ENCODE measurements around the gene PIK3CB.
"Not testable (repeated sequence)": the region's sequence is repeated elsewhere in the genome, so short reads cannot be mapped to it uniquely, and the experiment has no call there.

PIK3CB gene

GRCh38 chr3:138800248-138800647 lies 34.5 kb downstream of the PIK3CB start:
- H3K4me2 ChIP-seq (ENCODE audit: low read length) = no peak overlapping the region
- H3K36me3 ChIP-seq (ENCODE audit: insufficient read depth, low read length) = no peaks in the 10 kb centered on the region
- H3K27me3 ChIP-seq (ENCODE audit: control insufficient read depth, insufficient read depth, low read length) = no peaks in the 10 kb centered on the region
- peaks cover 3% of the 10 kb centered on the region for H3K4me1 ChIP-seq (ENCODE audit: control insufficient read depth, insufficient read depth, low read length)
- H3K9me3 ChIP-seq (replicated peaks; ENCODE audit: low read length) = no peaks in the 10 kb centered on the region
- H3K4me3 ChIP-seq (ENCODE audit: low read length) = no peak overlapping the region
- H3K9ac ChIP-seq (ENCODE audit: low read depth, low read length) = no peak overlapping the region

GRCh38 chr3:138799822-138800221 lies 34.9 kb downstream of the PIK3CB start:
- Histone ChIP-seq H3K4me3 (ENCODE audit: low read length) (no peak overlapping the region), H3K9ac (ENCODE audit: low read depth, low read length) (no peak overlapping the region), H3K36me3 (ENCODE audit: insufficient read depth, low read length) (no peaks in the 10 kb centered on the region), H3K4me2 (ENCODE audit: low read length) (no peak overlapping the region), H3K9me3 (replicated peaks; ENCODE audit: low read length) (no peaks in the 10 kb centered on the region), H3K27me3 (ENCODE audit: control insufficient read depth, insufficient read depth, low read length) (no peaks in the 10 kb centered on the region), H3K4me1 (ENCODE audit: control insufficient read depth, insufficient read depth, low read length) (peaks cover 3% of the 10 kb centered on the region)

DNA sequence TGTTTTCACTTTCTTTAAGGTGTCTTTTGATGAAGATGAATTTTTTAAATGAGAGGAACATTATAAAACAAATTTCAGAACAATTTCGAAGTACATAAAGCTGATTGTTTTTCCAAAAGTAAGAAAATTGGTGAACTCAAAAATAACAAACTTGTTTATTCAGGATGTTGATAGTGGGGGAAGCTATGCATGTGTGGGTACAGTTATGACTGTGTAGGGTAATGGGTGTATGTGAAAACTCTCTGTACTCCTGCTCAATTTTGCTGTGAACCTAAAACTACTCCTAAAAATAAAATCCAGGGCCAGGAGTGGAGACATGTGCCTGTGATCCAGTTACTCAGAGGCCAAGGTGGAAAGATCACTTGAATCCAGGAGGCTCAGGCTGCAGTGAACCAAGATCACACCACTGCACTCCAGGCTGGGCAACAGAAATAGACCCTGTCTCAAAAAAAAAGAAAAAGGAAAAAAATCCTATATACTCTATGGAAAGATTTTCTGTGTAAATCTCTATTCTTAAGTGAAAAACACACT lies 37.2 kb downstream of the PIK3CB start:
- no peak overlapping the region for H3K9ac ChIP-seq (ENCODE audit: low read depth, low read length)
- H3K9me3 ChIP-seq (replicated peaks; ENCODE audit: low read length) = no peaks in the 10 kb centered on the region
- no peak overlapping the region for H3K4me3 ChIP-seq (ENCODE audit: low read length)
- no peaks in the 10 kb centered on the region for H3K36me3 ChIP-seq (ENCODE audit: insufficient read depth, low read length)
- H3K27me3 ChIP-seq (ENCODE audit: control insufficient read depth, insufficient read depth, low read length) = no peaks in the 10 kb centered on the region
- peaks cover 3% of the 10 kb centered on the region for H3K4me1 ChIP-seq (ENCODE audit: control insufficient read depth, insufficient read depth, low read length)
- H3K4me2 ChIP-seq (ENCODE audit: low read length) = no peak overlapping the region

- H3K4me3 ChIP-seq (ENCODE audit: low read length) = no peak overlapping the region
- no peaks in the 10 kb centered on the region for H3K9me3 ChIP-seq (replicated peaks; ENCODE audit: low read length)
- H3K9ac ChIP-seq (ENCODE audit: low read depth, low read length) = no peak overlapping the region
- no peaks in the 10 kb centered on the region for H3K36me3 ChIP-seq (ENCODE audit: insufficient read depth, low read length)
- peaks cover 3% of the 10 kb centered on the region for H3K4me1 ChIP-seq (ENCODE audit: control insufficient read depth, insufficient read depth, low read length)
- H3K4me2 ChIP-seq (ENCODE audit: low read length) = no peak overlapping the region
- no peaks in the 10 kb centered on the region for H3K27me3 ChIP-seq (ENCODE audit: control insufficient read depth, insufficient read depth, low read length)
Observed at GRCh38 chr3:138796761-138797160, 38.0 kb downstream of the PIK3CB start.

DNA sequence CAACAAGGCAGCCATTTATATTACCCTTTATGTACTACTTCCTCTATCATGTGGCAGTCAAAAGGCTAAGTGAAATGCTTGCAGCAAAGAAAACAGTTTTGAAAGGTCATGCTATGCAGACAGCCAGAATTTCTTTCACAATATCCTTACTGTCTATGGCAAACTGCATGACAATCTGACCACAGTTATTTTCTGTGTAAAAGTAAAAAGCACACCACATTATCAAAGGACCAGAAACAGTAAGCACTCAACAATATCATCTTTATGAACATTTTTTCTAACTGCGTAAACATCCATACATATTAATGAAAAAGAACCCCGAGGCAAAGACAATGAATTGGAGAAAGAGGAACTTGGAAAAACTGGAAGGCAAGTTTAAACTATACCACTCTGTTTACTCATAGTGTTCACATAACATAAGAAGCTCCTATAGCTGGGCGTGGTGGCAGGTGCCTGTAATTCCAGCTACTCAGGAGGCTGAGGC lies 47.9 kb downstream of the PIK3CB start:
- H3K9me3 ChIP-seq (replicated peaks; ENCODE audit: low read length) = no peaks in the 10 kb centered on the region
- no peak overlapping the region for H3K9ac ChIP-seq (ENCODE audit: low read depth, low read length)
- H3K4me3 ChIP-seq (ENCODE audit: low read length) = no peak overlapping the region
- H3K36me3 ChIP-seq (ENCODE audit: insufficient read depth, low read length) = no peaks in the 10 kb centered on the region
- no peak overlapping the region for H3K4me2 ChIP-seq (ENCODE audit: low read length)
- no peaks in the 10 kb centered on the region for H3K27me3 ChIP-seq (ENCODE audit: control insufficient read depth, insufficient read depth, low read length)
- peaks cover 6% of the 10 kb centered on the region for H3K4me1 ChIP-seq (ENCODE audit: control insufficient read depth, insufficient read depth, low read length)

DNA sequence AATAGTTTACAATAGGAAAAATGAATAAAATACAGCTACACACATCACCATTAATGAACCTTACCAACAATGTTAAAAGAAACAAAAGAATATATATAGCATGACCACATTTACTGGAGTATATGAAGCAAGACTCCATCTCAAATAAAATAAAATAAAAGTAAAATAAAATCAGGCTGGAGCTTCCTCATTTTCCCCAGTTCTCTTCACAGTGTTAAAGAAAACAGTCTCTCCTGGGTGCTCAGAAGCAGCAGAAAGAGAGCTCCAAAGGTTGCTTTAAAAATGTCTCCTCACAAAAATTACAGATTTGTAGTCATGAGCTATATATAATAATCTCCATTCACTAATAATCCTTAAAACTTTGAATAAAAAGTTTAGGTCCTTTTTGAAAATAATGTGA lies 48.8 kb downstream of the PIK3CB start:
- Histone ChIP-seq H3K9ac (ENCODE audit: low read depth, low read length) (no peak overlapping the region), H3K4me3 (ENCODE audit: low read length) (no peak overlapping the region), H3K9me3 (replicated peaks; ENCODE audit: low read length) (no peaks in the 10 kb centered on the region), H3K36me3 (ENCODE audit: insufficient read depth, low read length) (no peaks in the 10 kb centered on the region), H3K4me1 (ENCODE audit: control insufficient read depth, insufficient read depth, low read length) (peaks cover 6% of the 10 kb centered on the region), H3K4me2 (ENCODE audit: low read length) (no peak overlapping the region), H3K27me3 (ENCODE audit: control insufficient read depth, insufficient read depth, low read length) (no peaks in the 10 kb centered on the region)

- not testable (repeated sequence) for H3K9ac ChIP-seq (ENCODE audit: low read depth, low read length); H3K36me3 ChIP-seq (ENCODE audit: insufficient read depth, low read length); H3K4me3 ChIP-seq (ENCODE audit: low read length); H3K4me1 ChIP-seq (ENCODE audit: control insufficient read depth, insufficient read depth, low read length); H3K4me2 ChIP-seq (ENCODE audit: low read length); H3K9me3 ChIP-seq (replicated peaks; ENCODE audit: low read length); H3K27me3 ChIP-seq (ENCODE audit: control insufficient read depth, insufficient read depth, low read length)
Observed at GRCh38 chr3:138785362-138785857, 49.3 kb downstream of the PIK3CB start.

GRCh38 chr3:138782755-138783154 lies 52.0 kb downstream of the PIK3CB start:
- no peaks in the 10 kb centered on the region for H3K36me3 ChIP-seq (ENCODE audit: insufficient read depth, low read length)
- peaks cover 6% of the 10 kb centered on the region for H3K4me1 ChIP-seq (ENCODE audit: control insufficient read depth, insufficient read depth, low read length)
- H3K9me3 ChIP-seq (replicated peaks; ENCODE audit: low read length) = no peaks in the 10 kb centered on the region
- H3K4me2 ChIP-seq (ENCODE audit: low read length) = no peak overlapping the region
- H3K9ac ChIP-seq (ENCODE audit: low read depth, low read length) = no peak overlapping the region
- H3K27me3 ChIP-seq (ENCODE audit: control insufficient read depth, insufficient read depth, low read length) = no peaks in the 10 kb centered on the region
- no peak overlapping the region for H3K4me3 ChIP-seq (ENCODE audit: low read length)

GRCh38 chr3:138781012-138781470 lies 53.7 kb downstream of the PIK3CB start:
- Histone ChIP-seq H3K27me3 (ENCODE audit: control insufficient read depth, insufficient read depth, low read length) (no peaks in the 10 kb centered on the region), H3K4me1 (ENCODE audit: control insufficient read depth, insufficient read depth, low read length) (peaks cover 2% of the 10 kb centered on the region), H3K36me3 (ENCODE audit: insufficient read depth, low read length) (no peaks in the 10 kb centered on the region), H3K9ac (ENCODE audit: low read depth, low read length) (no peak overlapping the region), H3K4me2 (ENCODE audit: low read length) (no peak overlapping the region), H3K4me3 (ENCODE audit: low read length) (no peak overlapping the region), H3K9me3 (replicated peaks; ENCODE audit: low read length) (no peaks in the 10 kb centered on the region)

- Histone ChIP-seq H3K36me3 (ENCODE audit: insufficient read depth, low read length) (no peaks in the 10 kb centered on the region), H3K4me2 (ENCODE audit: low read length) (no peak overlapping the region), H3K4me3 (ENCODE audit: low read length) (no peak overlapping the region), H3K9me3 (replicated peaks; ENCODE audit: low read length) (no peaks in the 10 kb centered on the region), H3K4me1 (ENCODE audit: control insufficient read depth, insufficient read depth, low read length) (peaks cover 23% of the 10 kb centered on the region), H3K27me3 (ENCODE audit: control insufficient read depth, insufficient read depth, low read length) (no peaks in the 10 kb centered on the region), H3K9ac (ENCODE audit: low read depth, low read length) (no peak overlapping the region)
Observed at GRCh38 chr3:138778643-138779042, 56.1 kb downstream of the PIK3CB start.

DNA sequence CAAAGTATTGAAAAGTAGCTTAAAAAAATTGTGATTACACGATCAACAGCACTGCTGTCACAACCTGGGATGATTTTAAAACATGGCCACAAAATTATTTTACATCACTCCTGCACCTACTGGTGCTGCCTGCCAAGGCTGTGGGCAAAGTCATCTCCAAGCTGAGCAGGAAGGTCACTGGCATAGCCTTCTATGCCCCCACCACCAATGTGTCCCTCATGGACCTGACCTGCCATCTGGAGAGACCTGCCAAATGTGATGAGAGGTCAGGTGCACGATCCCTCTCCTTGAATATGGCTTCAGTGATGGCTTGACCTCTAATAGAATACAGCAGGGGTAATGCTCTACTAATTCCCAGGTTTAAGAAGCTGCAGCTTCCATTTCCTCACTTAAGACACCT lies 57.8 kb downstream of the PIK3CB start:
- Histone ChIP-seq H3K36me3 (ENCODE audit: insufficient read depth, low read length) (no peaks in the 10 kb centered on the region), H3K4me1 (ENCODE audit: control insufficient read depth, insufficient read depth, low read length) (peaks cover 23% of the 10 kb centered on the region), H3K9ac (ENCODE audit: low read depth, low read length) (no peak overlapping the region), H3K4me2 (ENCODE audit: low read length) (no peak overlapping the region), H3K4me3 (ENCODE audit: low read length) (no peak overlapping the region), H3K9me3 (replicated peaks; ENCODE audit: low read length) (no peaks in the 10 kb centered on the region), H3K27me3 (ENCODE audit: control insufficient read depth, insufficient read depth, low read length) (no peaks in the 10 kb centered on the region)

- no peaks in the 10 kb centered on the region for H3K27me3 ChIP-seq (ENCODE audit: control insufficient read depth, insufficient read depth, low read length)
- H3K4me1 ChIP-seq (ENCODE audit: control insufficient read depth, insufficient read depth, low read length) = peaks cover 23% of the 10 kb centered on the region
- no peaks in the 10 kb centered on the region for H3K9me3 ChIP-seq (replicated peaks; ENCODE audit: low read length)
- H3K4me3 ChIP-seq (ENCODE audit: low read length) = no peak overlapping the region
- H3K9ac ChIP-seq (ENCODE audit: low read depth, low read length) = peak overlapping the region; percentile 46
- peak overlapping the region; percentile 37 for H3K4me2 ChIP-seq (ENCODE audit: low read length)
- H3K36me3 ChIP-seq (ENCODE audit: insufficient read depth, low read length) = no peaks in the 10 kb centered on the region
Observed at GRCh38 chr3:138775254-138775595, 59.5 kb downstream of the PIK3CB start.

All from skeletal muscle satellite cell (primary cell).